Endometrium (tissue), 2 donors: Measurements from ENCODE around the gene RELA.
"Not testable (repeated sequence)": the region's sequence is repeated elsewhere in the genome, so short reads cannot be mapped to it uniquely, and the experiment has no call there.

Experiments used
- FAIRE-seq: peaks from 2 replicates; lab custom pipeline; 2012; peaks lifted over from hg19 to GRCh38; lab: Jason Lieb, UNC
- donor health status: control.
- donor health status: control.

RELA gene

GRCh38 chr11:65672180-65672860 lies 9.6 kb upstream of the RELA start:
- FAIRE-seq: no peak

- peak; percentile 29 for FAIRE-seq
Measured at GRCh38 chr11:65663639-65664200, 1.0 kb upstream of the RELA start.

GRCh38 chr11:65662247-65662798 lies 393 bp downstream of the RELA start:
- FAIRE-seq: no peak

- no peak for FAIRE-seq
Measured at GRCh38 chr11:65661599-65662246, 993 bp downstream of the RELA start.

- not testable (repeated sequence) for FAIRE-seq
Measured at GRCh38 chr11:65660908-65661307, 1.8 kb downstream of the RELA start.

GRCh38 chr11:65660038-65660437 lies 2.7 kb downstream of the RELA start:
- FAIRE-seq: no peak

- no peak for FAIRE-seq
Measured at GRCh38 chr11:65658174-65659021, 4.3 kb downstream of the RELA start.

- no peak for FAIRE-seq
Measured at GRCh38 chr11:65657426-65657825, 5.3 kb downstream of the RELA start.

- FAIRE-seq: no peak
Measured at GRCh38 chr11:65655570-65656332, 7.0 kb downstream of the RELA start.

GRCh38 chr11:65654375-65655349 lies 8.1 kb downstream of the RELA start:
- FAIRE-seq: no peak

GRCh38 chr11:65653229-65654225 lies 9.2 kb downstream of the RELA start:
- no peak for FAIRE-seq

GRCh38 chr11:65652511-65653228 lies 10.0 kb downstream of the RELA start:
- peak; percentile 51 for FAIRE-seq

GRCh38 chr11:65651589-65652510 lies 10.9 kb downstream of the RELA start:
- FAIRE-seq: no peak

- FAIRE-seq: no peak
Measured at GRCh38 chr11:65651339-65651588, 11.5 kb downstream of the RELA start.

- FAIRE-seq: no peak
Measured at GRCh38 chr11:65650547-65651338, 12.0 kb downstream of the RELA start.

- no peak for FAIRE-seq
Measured at GRCh38 chr11:65649656-65650546, 12.8 kb downstream of the RELA start.
